ENCODE measurements around the gene ANKRD40CL. TPM values are rescaled to one million over a fixed set of nuclear protein-coding genes. Genes with fewer than 3 reads are reported as not detected.

ANKRD40CL gene
- total and polyA plus RNA-seq, 10 donors, result not detected

- no peak for TF ChIP-seq CTCF (IDR thresholded peaks at IDR 0.05 in 8 of 11, conservative IDR thresholded peaks at IDR 0.05 in 3 of 11)
- TF ChIP-seq POLR2AphosphoS5 (IDR thresholded peaks at IDR 0.05), result no peak
- TF ChIP-seq POLR2A (IDR thresholded peaks at IDR 0.05), result no peak
These were observed 288 bp downstream of the ANKRD40CL start for GRCh38 chr17:50767030-50767429.

GRCh38 chr17:50766222-50767023 lies 895 bp downstream of the ANKRD40CL start:
- intact Hi-C loops (cut with DNase I; ENCODE audit: low total_unique reads), result no loop called here
- WGBS, 5 donors, result 86 to 92% (median 89%) methylated on average over 10 of the region's 10 CpGs
- peak; percentile 72 for DNase-seq
- Histone ChIP-seq H3K4me1 (peaks cover 17 to 43% (median 35%) of the 10 kb centered on the region in 6 donors), H3K36me3 (no peaks in the 10 kb centered on the region), H3K27ac (peak overlapping the region in 4 of 8 donors; percentile 57 to 86 (median 72)), H3K27me3 (replicated peaks in 1 of 7) (no peaks in the 10 kb centered on the region), H3K4me3 (no peak overlapping the region), H3K9me3 (no peaks in the 10 kb centered on the region)
- no peak for TF ChIP-seq POLR2AphosphoS5 (IDR thresholded peaks at IDR 0.05)
- TF ChIP-seq POLR2A (IDR thresholded peaks at IDR 0.05), result no peak
- no peak for TF ChIP-seq CTCF (IDR thresholded peaks at IDR 0.05 in 8 of 11, conservative IDR thresholded peaks at IDR 0.05 in 3 of 11)

More at GRCh38 chr17:50767030-50767429, 288 bp downstream of the ANKRD40CL start:
- 79 to 90% (median 87%) methylated on average over 7 of the region's 7 CpGs for WGBS, 5 donors
- Histone ChIP-seq H3K4me1 (peaks cover 17 to 43% (median 35%) of the 10 kb centered on the region in 6 donors), H3K4me3 (no peak overlapping the region), H3K36me3 (no peaks in the 10 kb centered on the region), H3K9me3 (no peaks in the 10 kb centered on the region), H3K27me3 (replicated peaks in 1 of 7) (no peaks in the 10 kb centered on the region), H3K27ac (no peak overlapping the region)
- peak; percentile 39 for DNase-seq
- intact Hi-C loops (cut with DNase I; ENCODE audit: low total_unique reads), result no loop called here

- H3K4me1 ChIP-seq, result peaks cover 17 to 43% (median 35%) of the 10 kb centered on the region in 6 donors
- H3K27me3 ChIP-seq (replicated peaks in 1 of 7), result no peaks in the 10 kb centered on the region
- H3K4me3 ChIP-seq, result peak overlapping the region in 1 of 8 donors; percentile 5
- H3K27ac ChIP-seq, result peak overlapping the region in 5 of 8 donors; percentile 55 to 86 (median 59)
- intact Hi-C loops (cut with DNase I; ENCODE audit: low total_unique reads), result no loop called here
- no peaks in the 10 kb centered on the region for H3K36me3 ChIP-seq
- peak; percentile 78 for DNase-seq
- peak in 2 of 3 donors; percentile 22 to 28 for TF ChIP-seq POLR2AphosphoS5 (IDR thresholded peaks at IDR 0.05)
- no peak for TF ChIP-seq CTCF (IDR thresholded peaks at IDR 0.05 in 8 of 11, conservative IDR thresholded peaks at IDR 0.05 in 3 of 11)
- no peak for TF ChIP-seq POLR2A (IDR thresholded peaks at IDR 0.05)
- 31 to 38% (median 37%) methylated on average over 9 of the region's 9 CpGs for WGBS, 5 donors
- H3K9me3 ChIP-seq, result no peaks in the 10 kb centered on the region
These were observed 1.7 kb downstream of the ANKRD40CL start for GRCh38 chr17:50765454-50766221.

- no peak for TF ChIP-seq CTCF (IDR thresholded peaks at IDR 0.05 in 8 of 11, conservative IDR thresholded peaks at IDR 0.05 in 3 of 11)
- TF ChIP-seq POLR2A (IDR thresholded peaks at IDR 0.05), result no peak
- TF ChIP-seq POLR2AphosphoS5 (IDR thresholded peaks at IDR 0.05), result no peak
These were observed 2.6 kb downstream of the ANKRD40CL start for GRCh38 chr17:50764734-50765149.

More at GRCh38 chr17:50764734-50765149, 2.6 kb downstream of the ANKRD40CL start:
- Histone ChIP-seq H3K27me3 (replicated peaks in 1 of 7) (no peaks in the 10 kb centered on the region), H3K36me3 (no peaks in the 10 kb centered on the region), H3K27ac (peak overlapping the region in 5 of 8 donors; percentile 55 to 86 (median 59)), H3K4me3 (no peak overlapping the region), H3K9me3 (no peaks in the 10 kb centered on the region), H3K4me1 (peaks cover 17 to 43% (median 35%) of the 10 kb centered on the region in 6 donors)
- intact Hi-C loops (cut with DNase I; ENCODE audit: low total_unique reads), result no loop called here
- WGBS, 5 donors, result 39 to 77% (median 62%) methylated on average over 2 of the region's 2 CpGs
- DNase-seq, result no peak
